Liver (tissue), 9 donors: ENCODE data around the gene PARD3. TPM values are rescaled to one million over a fixed set of nuclear protein-coding genes. Genes with fewer than 3 reads are reported as not detected.

Source experiments
- DNase-seq: peaks from one replicate; pipeline ENCODE4 v3.0.0-alpha.2; 2017; ENCODE audit warnings: low spot score
- H3K27ac ChIP-seq, 2 donors: one replicate each; pipeline ENCODE4 v1.7.0; 2013; ENCODE audit warnings: inconsistent platforms in 2 of 2, low read length in 2 of 2, control low read depth in 1 of 2, low read depth in 1 of 2, mild to moderate bottlenecking in 1 of 2
- H3K27me3 ChIP-seq, 4 donors: one replicate each; pipeline versions ENCODE4 v1.6.1 to v1.7.0; 2013; ENCODE audit warnings: low read length in 3 of 4, inconsistent platforms in 1 of 4, mild to moderate bottlenecking in 1 of 4, moderate library complexity in 1 of 4; ENCODE audit not compliant: control insufficient read depth in 4 of 4, insufficient read depth in 4 of 4
- H3K36me3 ChIP-seq, 4 donors: one replicate each; pipeline versions ENCODE4 v1.6.1 to v1.7.0; 2013; ENCODE audit warnings: low read length in 3 of 4, mild to moderate bottlenecking in 3 of 4, low read depth in 1 of 4, moderate library complexity in 1 of 4; ENCODE audit not compliant: control insufficient read depth in 4 of 4, insufficient read depth in 3 of 4
- H3K4me1 ChIP-seq, 4 donors: one replicate each; pipeline versions ENCODE4 v1.6.1 to v1.7.0; 2013; ENCODE audit warnings: low read length in 3 of 4, mild to moderate bottlenecking in 3 of 4, moderate library complexity in 1 of 4; ENCODE audit not compliant: control insufficient read depth in 4 of 4, insufficient read depth in 4 of 4
- H3K4me3 ChIP-seq, 3 donors: one replicate each; pipeline versions ENCODE4 v1.6.1 to v1.7.0; 2013; ENCODE audit warnings: low read length in 3 of 3, control low read depth in 1 of 3, low read depth in 1 of 3, mild to moderate bottlenecking in 1 of 3
- H3K9ac ChIP-seq, 2 donors: one replicate each; pipeline ENCODE4 v1.7.0; 2013; ENCODE audit warnings: low read length in 2 of 2, mild to moderate bottlenecking in 2 of 2, moderate library complexity in 2 of 2, control low read depth in 1 of 2, low read depth in 1 of 2
- H3K9me3 ChIP-seq, 4 donors: one replicate each; pipeline versions ENCODE4 v1.6.1 to v1.7.0; 2013; ENCODE audit warnings: low read length in 3 of 4; ENCODE audit not compliant: control insufficient read depth in 4 of 4
- ATF3 ChIP-seq: IDR thresholded peaks from 2 replicates; pipeline ENCODE4 v1.6.1; 2016; ENCODE audit warnings: antibody characterized with exemption
- CTCF ChIP-seq: fragments of 150-350 bp; IDR thresholded peaks from 2 replicates; pipeline ENCODE4 v1.5.1; 2017; ENCODE audit warnings: improper control_type of control experiment, low read depth, low read length; ENCODE audit not compliant: missing input control
- EGR1 ChIP-seq, 2 donors: IDR thresholded peaks; 2 replicates each; pipeline ENCODE4 v1.6.1; 2016 to 2018; ENCODE audit warnings: antibody characterized with exemption in 2 of 2, low read depth in 2 of 2
- FOXA1 ChIP-seq: IDR thresholded peaks from 2 replicates; pipeline ENCODE4 v1.6.1; 2016; ENCODE audit warnings: antibody characterized with exemption
- FOXA2 ChIP-seq: IDR thresholded peaks from 2 replicates; pipeline ENCODE4 v1.6.1; 2016; ENCODE audit warnings: antibody characterized with exemption
- GABPA ChIP-seq, 2 donors: IDR thresholded peaks in 1 of 2; conservative IDR thresholded peaks in 1 of 2; 2 replicates each; pipeline ENCODE4 v1.6.1; 2016; ENCODE audit warnings: antibody characterized with exemption in 2 of 2, mild to moderate bottlenecking in 1 of 2, moderate library complexity in 1 of 2
- HNF4G ChIP-seq: IDR thresholded peaks from 2 replicates; pipeline ENCODE4 v1.6.1; 2016; ENCODE audit warnings: antibody characterized with exemption
- JUND ChIP-seq, 2 donors: IDR thresholded peaks; 2 replicates each; pipeline ENCODE4 v1.6.1; 2016; ENCODE audit warnings: antibody characterized with exemption in 2 of 2
- MAX ChIP-seq: IDR thresholded peaks from 2 replicates; pipeline ENCODE4 v1.6.1; 2016; ENCODE audit warnings: antibody characterized with exemption
- NR2F2 ChIP-seq: IDR thresholded peaks from 2 replicates; pipeline ENCODE4 v1.6.1; 2016; ENCODE audit warnings: antibody characterized with exemption
- RAD21 ChIP-seq, 2 donors: IDR thresholded peaks; 2 replicates each; pipeline ENCODE4 v1.6.1; 2016; ENCODE audit warnings: antibody characterized with exemption in 2 of 2, mild to moderate bottlenecking in 2 of 2
- REST ChIP-seq: IDR thresholded peaks from 2 replicates; pipeline ENCODE4 v1.6.1; 2016; ENCODE audit warnings: antibody characterized with exemption, mild to moderate bottlenecking
- TAF1 ChIP-seq: conservative IDR thresholded peaks from 2 replicates; pipeline ENCODE4 v1.6.1; 2016; ENCODE audit warnings: antibody characterized with exemption, mild to moderate bottlenecking
- YY1 ChIP-seq: IDR thresholded peaks from 2 replicates; pipeline ENCODE4 v1.6.1; 2016; ENCODE audit warnings: antibody characterized with exemption, mild to moderate bottlenecking
- ZBTB33 ChIP-seq: IDR thresholded peaks from 2 replicates; pipeline ENCODE4 v1.6.1; 2016; ENCODE audit warnings: antibody characterized with exemption
- WGBS: extraction: QIAGEN DNeasy Blood & Tissue Kit; methylation state at CpG from one replicate; pipeline ENCODE4 v1.1.7; 2013; 5-methylcytosine and 5-hydroxymethylcytosine counted together
- polyA plus RNA-seq, 2 donors: library from polyadenylated mRNA; stranded (reverse) in 1 of 2; unstranded in 1 of 2; fragments of 200-250 nt in 1 of 2; fragments of >200 nt in 1 of 2; fragmentation: Nextera tagmentation in 1 of 2; extraction: Ambion mirVana in 1 of 2; gene quantifications; one replicate each; pipeline versions ENCODE4 v1.2.1 to v1.2.3, GENCODE V29; 2013 to 2015
- total RNA-seq, 2 donors: library from RNA; depleted of rRNA; stranded (reverse); fragments of >200 nt; gene quantifications; one replicate each; pipeline ENCODE4 v1.2.3, GENCODE V29; 2014
- donor health status: healthy.
- donor health status: healthy.
- donor health status: healthy.
- donor health status: healthy.
- donor health status: healthy.

Gene PARD3
- total and polyA plus RNA-seq, 4 donors = 12.3 to 43.8 (median 13.5) TPM

- TF ChIP-seq JUND (IDR thresholded peaks at IDR 0.05) = no peak
- TF ChIP-seq TAF1 = no peak
- no peak for TF ChIP-seq EGR1 (IDR thresholded peaks at IDR 0.05; ENCODE audit: low read depth in 2 of 2)
Observed at GRCh38 chr10:34825414-34825813, 10.3 kb upstream of the PARD3 start (continued).

GRCh38 chr10:34824870-34825269 is 9.8 kb upstream of the PARD3 start:
- no peaks in the 10 kb centered on the region for H3K9me3 ChIP-seq
- DNase-seq = no peak
- no peaks in the 10 kb centered on the region for H3K36me3 ChIP-seq
- H3K27me3 ChIP-seq = no peaks in the 10 kb centered on the region
- H3K4me1 ChIP-seq = no peaks in the 10 kb centered on the region
- TF ChIP-seq RAD21 (IDR thresholded peaks at IDR 0.05) (peak; percentile 49 to 65), ATF3 (no peak), CTCF (peak; percentile 9), NR2F2 (no peak), MAX (no peak), REST (no peak)
- H3K4me3 ChIP-seq = no peak overlapping the region
- H3K9ac ChIP-seq = no peak overlapping the region
- no peak overlapping the region for H3K27ac ChIP-seq
- WGBS = 53% methylated on average over 2 of the region's 2 CpGs

- 94% methylated on average over 6 of the region's 6 CpGs for WGBS
- Histone ChIP-seq H3K36me3 (no peaks in the 10 kb centered on the region), H3K27me3 (no peaks in the 10 kb centered on the region), H3K27ac (no peak overlapping the region), H3K4me1 (no peaks in the 10 kb centered on the region), H3K4me3 (no peak overlapping the region), H3K9me3 (no peaks in the 10 kb centered on the region), H3K9ac (no peak overlapping the region)
- TF ChIP-seq HNF4G (no peak), GABPA (IDR thresholded peaks at IDR 0.05 in 1 of 2, conservative IDR thresholded peaks at IDR 0.05 in 1 of 2) (no peak), TAF1 (no peak), CTCF (no peak), FOXA1 (no peak), FOXA2 (no peak), JUND (IDR thresholded peaks at IDR 0.05) (no peak), ZBTB33 (no peak), ATF3 (no peak), YY1 (no peak), MAX (no peak), EGR1 (IDR thresholded peaks at IDR 0.05; ENCODE audit: low read depth in 2 of 2) (no peak), RAD21 (IDR thresholded peaks at IDR 0.05) (no peak)
- no peak for DNase-seq
Observed at GRCh38 chr10:34821587-34822585, 6.8 kb upstream of the PARD3 start.
